ENCODE data around the gene GABRA5. TPM values are rescaled to one million over a fixed set of nuclear protein-coding genes. Genes with fewer than 3 reads are reported as not detected.

Gene GABRA5
- polyA plus RNA-seq, 3 donors: not detected

- no peaks in the 10 kb centered on the region for H3K36me3 ChIP-seq (replicated peaks in 1 of 2; ENCODE audit: control insufficient read depth in 1 of 2, insufficient read depth in 2 of 2, low read length in 2 of 2)
- H3K27me3 Mint-ChIP-seq (ENCODE audit: low read depth in 3 of 3): peaks cover 0 to 2% (median 0%) of the 10 kb centered on the region in 3 donors
- no peak overlapping the region for H3K27ac ChIP-seq (ENCODE audit: low read depth in 1 of 2, low read length in 2 of 2)
- no peak overlapping the region for H3K27ac Mint-ChIP-seq
- no peak overlapping the region for H3K9ac ChIP-seq (ENCODE audit: insufficient read depth, low read length, poor library complexity, severe bottlenecking)
- 80% methylated on average over 2 of the region's 2 CpGs for WGBS (ENCODE audit: insufficient coverage)
- H3K36me3 Mint-ChIP-seq: no peaks in the 10 kb centered on the region
- no peaks in the 10 kb centered on the region for H4K20me1 ChIP-seq (ENCODE audit: insufficient read depth, low read length)
- DNase-seq: no peak
- H2AFZ ChIP-seq (ENCODE audit: insufficient read depth, low read depth, low read length, poor library complexity, severe bottlenecking): no peak overlapping the region
- no peaks in the 10 kb centered on the region for H3K9me3 ChIP-seq (replicated peaks in 1 of 2; ENCODE audit: control insufficient read depth in 1 of 2, insufficient read depth in 1 of 2, low read length in 2 of 2)
- intact Hi-C loops (cut with micrococcal nuclease): no loop called here
- no peak overlapping the region for H3K4me3 ChIP-seq (replicated peaks in 1 of 3; ENCODE audit: low read depth in 2 of 3, low read length in 3 of 3)
- no peak overlapping the region for H3K4me2 ChIP-seq (replicated peaks; ENCODE audit: extremely low read depth, low read length, poor library complexity, severe bottlenecking)
- TF ChIP-seq, protein P1, sequence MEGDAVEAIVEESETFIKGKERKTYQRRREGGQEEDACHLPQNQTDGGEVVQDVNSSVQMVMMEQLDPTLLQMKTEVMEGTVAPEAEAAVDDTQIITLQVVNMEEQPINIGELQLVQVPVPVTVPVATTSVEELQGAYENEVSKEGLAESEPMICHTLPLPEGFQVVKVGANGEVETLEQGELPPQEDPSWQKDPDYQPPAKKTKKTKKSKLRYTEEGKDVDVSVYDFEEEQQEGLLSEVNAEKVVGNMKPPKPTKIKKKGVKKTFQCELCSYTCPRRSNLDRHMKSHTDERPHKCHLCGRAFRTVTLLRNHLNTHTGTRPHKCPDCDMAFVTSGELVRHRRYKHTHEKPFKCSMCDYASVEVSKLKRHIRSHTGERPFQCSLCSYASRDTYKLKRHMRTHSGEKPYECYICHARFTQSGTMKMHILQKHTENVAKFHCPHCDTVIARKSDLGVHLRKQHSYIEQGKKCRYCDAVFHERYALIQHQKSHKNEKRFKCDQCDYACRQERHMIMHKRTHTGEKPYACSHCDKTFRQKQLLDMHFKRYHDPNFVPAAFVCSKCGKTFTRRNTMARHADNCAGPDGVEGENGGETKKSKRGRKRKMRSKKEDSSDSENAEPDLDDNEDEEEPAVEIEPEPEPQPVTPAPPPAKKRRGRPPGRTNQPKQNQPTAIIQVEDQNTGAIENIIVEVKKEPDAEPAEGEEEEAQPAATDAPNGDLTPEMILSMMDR (IDR thresholded peaks at IDR 0.05): no peak
- no peaks in the 10 kb centered on the region for H3K27me3 ChIP-seq (ENCODE audit: control insufficient read depth in 2 of 2, insufficient read depth in 2 of 2, low read length in 2 of 2)
- no peak overlapping the region for H3K4me3 Mint-ChIP-seq
- no peaks in the 10 kb centered on the region for H3K9me3 Mint-ChIP-seq
- H3K4me1 ChIP-seq (ENCODE audit: control insufficient read depth in 1 of 2, insufficient read depth in 2 of 2, low read length in 2 of 2): no peaks in the 10 kb centered on the region
- no peaks in the 10 kb centered on the region for H3K4me1 Mint-ChIP-seq
- H3K79me2 ChIP-seq (ENCODE audit: insufficient read depth, low read length): no peaks in the 10 kb centered on the region
These were observed 12.8 kb downstream of the GABRA5 start for GRCh38 chr15:26879706-26880105.

- no peaks in the 10 kb centered on the region for H3K36me3 Mint-ChIP-seq
These were observed 15.2 kb downstream of the GABRA5 start for GRCh38 chr15:26882112-26882511.

More at GRCh38 chr15:26882112-26882511, 15.2 kb downstream of the GABRA5 start:
- Histone ChIP-seq H3K27me3 (ENCODE audit: control insufficient read depth in 2 of 2, insufficient read depth in 2 of 2, low read length in 2 of 2) (no peaks in the 10 kb centered on the region), H4K20me1 (ENCODE audit: insufficient read depth, low read length) (no peaks in the 10 kb centered on the region), H3K27ac (ENCODE audit: low read depth in 1 of 2, low read length in 2 of 2) (no peak overlapping the region), H3K36me3 (replicated peaks in 1 of 2; ENCODE audit: control insufficient read depth in 1 of 2, insufficient read depth in 2 of 2, low read length in 2 of 2) (no peaks in the 10 kb centered on the region), H3K9me3 (replicated peaks in 1 of 2; ENCODE audit: control insufficient read depth in 1 of 2, insufficient read depth in 1 of 2, low read length in 2 of 2) (no peaks in the 10 kb centered on the region), H2AFZ (ENCODE audit: insufficient read depth, low read depth, low read length, poor library complexity, severe bottlenecking) (no peak overlapping the region), H3K4me3 (replicated peaks in 1 of 3; ENCODE audit: low read depth in 2 of 3, low read length in 3 of 3) (no peak overlapping the region), H3K9ac (ENCODE audit: insufficient read depth, low read length, poor library complexity, severe bottlenecking) (no peak overlapping the region), H3K4me2 (replicated peaks; ENCODE audit: extremely low read depth, low read length, poor library complexity, severe bottlenecking) (no peak overlapping the region), H3K79me2 (ENCODE audit: insufficient read depth, low read length) (no peaks in the 10 kb centered on the region), H3K4me1 (ENCODE audit: control insufficient read depth in 1 of 2, insufficient read depth in 2 of 2, low read length in 2 of 2) (no peaks in the 10 kb centered on the region)
- no peak for DNase-seq
- TF ChIP-seq, protein P1 (IDR thresholded peaks at IDR 0.05): no peak
- Mint-ChIP-seq H3K27me3 (ENCODE audit: low read depth in 3 of 3) (peaks cover 0 to 2% (median 1%) of the 10 kb centered on the region in 3 donors), H3K9me3 (no peaks in the 10 kb centered on the region), H3K4me1 (no peaks in the 10 kb centered on the region), H3K27ac (no peak overlapping the region), H3K4me3 (no peak overlapping the region)
- intact Hi-C loops (cut with micrococcal nuclease): no loop called here
- WGBS (ENCODE audit: insufficient coverage): 76% methylated on average over 7 of the region's 9 CpGs
